ELR (cell line): ENCODE data around the gene IRAK1.
A peak's percentile ranks its signal among the peaks of the same experiment; 100 is the strongest.
"Not testable (repeated sequence)": the region's sequence is repeated elsewhere in the genome, so short reads cannot be mapped to it uniquely, and the experiment has no call there.

ENCODE experiments used
- DNase-seq: peaks from one replicate; pipeline ENCODE4 v3.0.0-alpha.2; 2015; ENCODE audit warnings: low read depth

IRAK1 gene

DNA sequence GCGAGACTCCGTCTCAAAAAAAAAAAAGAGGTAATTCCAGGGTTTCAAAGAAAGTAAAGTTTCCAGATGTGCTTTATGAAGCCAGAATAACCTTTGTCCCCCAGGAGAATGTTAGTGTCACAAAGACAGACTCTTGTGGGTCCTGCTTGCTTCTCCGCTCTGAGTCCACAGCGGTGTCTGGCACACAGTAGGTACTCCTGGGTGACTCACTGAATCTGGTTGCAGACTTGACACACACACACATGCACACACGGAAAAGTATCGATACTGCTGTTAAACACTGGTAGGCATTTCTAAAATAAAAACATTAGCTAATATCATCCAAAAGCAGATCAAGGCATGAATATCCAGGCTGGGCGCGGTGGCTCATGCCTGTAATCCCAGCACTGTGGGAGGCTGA lies 24.2 kb downstream of the IRAK1 start:
- DNase-seq, result no peak

DNA sequence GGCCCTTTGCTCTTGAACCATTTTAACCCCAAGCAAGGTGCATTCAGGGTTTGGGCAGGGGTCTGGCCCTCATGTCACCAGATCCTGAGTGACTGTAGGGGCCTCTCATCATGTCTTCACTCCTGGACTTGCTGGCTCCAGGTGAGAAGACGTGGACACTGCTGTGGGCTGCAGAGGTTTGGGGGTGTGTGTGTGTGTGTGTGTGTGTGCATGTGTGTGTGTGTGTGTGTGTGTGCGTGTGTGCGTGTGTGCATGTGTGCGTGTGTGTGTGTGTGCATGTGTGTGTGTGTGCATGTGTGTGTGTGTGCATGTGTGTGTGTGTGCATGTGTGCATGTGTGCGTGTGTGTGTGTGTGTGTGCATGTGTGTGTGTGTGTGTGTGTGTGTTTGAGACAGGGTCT lies 25.3 kb downstream of the IRAK1 start:
- DNase-seq, result not testable (repeated sequence)

DNA sequence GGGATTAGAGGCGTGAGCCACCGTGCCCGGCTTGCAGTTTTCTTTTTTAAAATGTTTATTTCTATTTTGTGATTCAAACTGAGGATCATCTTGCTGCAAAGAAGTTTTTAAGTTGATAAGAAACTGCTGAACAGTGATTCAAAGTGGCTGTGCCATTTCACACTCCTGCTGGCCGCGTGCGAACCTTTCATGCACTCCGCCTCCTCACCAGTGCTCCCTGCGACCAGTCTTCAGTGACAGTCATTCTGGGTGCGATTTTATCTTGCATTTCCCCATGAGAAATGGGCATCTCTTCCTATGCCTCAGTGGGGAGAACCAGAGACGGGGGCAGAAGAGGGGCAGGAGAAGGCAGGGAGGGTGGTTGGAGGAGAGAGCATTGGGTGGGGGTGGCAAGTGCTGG lies 25.7 kb downstream of the IRAK1 start:
- no peak for DNase-seq

DNA sequence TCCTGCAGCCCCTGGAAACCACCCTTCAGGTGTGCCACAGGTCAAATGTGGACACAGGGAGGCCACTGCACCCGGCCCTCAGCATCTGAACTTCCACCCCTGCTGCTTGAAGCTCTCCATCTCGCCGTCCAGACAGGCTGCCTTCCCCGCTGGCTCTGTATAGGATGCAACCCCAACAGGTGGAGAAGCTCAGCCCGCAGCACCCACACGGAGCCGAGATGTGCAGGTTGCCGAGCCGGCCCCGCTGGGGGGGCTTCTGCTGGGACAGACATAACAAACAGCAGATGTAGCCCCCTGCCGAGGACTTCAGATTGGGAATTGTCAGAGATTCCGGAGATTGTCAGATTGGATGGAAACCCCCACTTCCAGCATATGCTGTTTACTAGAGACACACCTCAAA lies 26.6 kb downstream of the IRAK1 start:
- DNase-seq, result no peak

DNA sequence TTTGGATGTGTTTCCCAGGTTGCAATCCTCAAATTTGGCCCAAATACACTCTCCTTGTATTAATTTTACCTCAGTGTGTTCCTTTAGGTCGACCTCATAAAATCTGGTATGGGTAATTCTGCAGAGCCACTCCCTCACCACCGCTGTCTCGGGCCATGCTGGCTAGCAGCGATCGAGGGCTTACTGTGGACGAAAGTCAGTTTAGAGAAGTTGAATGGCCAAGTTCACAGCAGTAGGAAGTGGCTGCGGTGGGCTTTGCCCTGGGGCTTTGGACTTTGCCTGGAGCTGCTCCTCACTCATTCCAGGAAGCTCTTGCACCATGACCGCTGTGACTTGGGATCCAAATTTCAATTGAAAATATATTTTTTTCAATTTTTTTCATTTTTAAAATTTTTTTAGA lies 27.5 kb downstream of the IRAK1 start:
- DNase-seq, result no peak

DNA sequence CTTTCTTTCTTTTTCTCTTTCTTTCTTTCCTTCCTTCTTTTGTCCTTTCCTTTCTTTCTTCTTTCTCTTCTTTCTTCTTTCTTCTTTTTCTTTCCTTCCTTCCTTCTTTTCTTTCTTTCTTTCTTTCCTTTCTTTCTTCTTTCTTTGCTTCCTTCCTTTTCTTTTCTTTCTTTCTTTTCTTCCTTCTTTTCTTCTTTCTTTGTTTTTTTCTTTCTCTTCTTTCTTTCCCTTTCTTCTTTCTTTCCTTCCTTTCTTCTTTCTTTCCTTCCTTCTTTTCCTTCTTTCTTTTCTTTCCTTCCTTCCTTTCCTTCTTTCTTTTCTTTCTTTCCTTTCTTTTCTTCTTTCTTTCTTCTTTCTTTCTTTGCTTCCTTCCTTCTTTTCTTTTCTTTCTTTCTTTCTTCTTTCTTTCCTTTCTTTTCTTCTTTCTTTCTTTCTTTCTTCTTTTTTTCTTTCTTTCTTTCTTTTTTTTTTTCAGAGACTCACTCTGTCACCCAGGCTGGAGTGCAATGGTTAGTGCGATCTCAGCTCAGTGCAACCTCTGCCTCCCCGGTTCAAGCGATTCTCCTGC lies 28.6 kb downstream of the IRAK1 start:
- no peak for DNase-seq

DNA sequence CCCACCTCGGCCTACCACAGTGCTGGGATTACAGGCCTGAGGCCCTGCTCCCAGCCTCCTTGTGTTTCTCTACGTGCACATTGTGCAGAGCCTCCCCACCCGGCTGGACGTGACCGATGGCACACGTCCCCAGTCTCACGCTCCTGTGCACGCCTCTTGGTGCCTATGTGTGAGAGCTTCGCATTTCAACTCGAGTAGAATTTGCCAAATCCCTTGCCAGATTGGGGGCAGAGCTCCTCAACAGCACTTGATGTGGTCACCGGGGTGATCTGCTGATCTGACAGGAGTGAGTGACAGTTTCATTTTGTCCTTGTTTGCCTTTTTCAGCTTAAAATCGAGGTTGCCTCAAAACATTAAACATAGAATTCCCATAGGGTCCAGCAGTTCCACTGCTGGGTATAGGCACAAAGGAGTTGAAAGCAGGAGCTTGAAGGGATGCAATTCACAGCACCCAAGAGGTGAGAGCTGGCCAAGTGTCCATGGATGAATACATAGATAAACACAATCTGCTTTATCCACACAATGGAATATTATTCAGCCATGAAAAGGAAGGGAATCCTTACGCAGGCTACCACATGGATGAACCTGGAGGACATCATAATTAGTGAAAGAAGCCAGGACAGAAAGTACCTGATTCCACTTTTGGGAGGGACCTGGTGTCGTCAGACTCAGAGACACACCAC lies 29.6 kb downstream of the IRAK1 start:
- DNase-seq, result no peak

DNA sequence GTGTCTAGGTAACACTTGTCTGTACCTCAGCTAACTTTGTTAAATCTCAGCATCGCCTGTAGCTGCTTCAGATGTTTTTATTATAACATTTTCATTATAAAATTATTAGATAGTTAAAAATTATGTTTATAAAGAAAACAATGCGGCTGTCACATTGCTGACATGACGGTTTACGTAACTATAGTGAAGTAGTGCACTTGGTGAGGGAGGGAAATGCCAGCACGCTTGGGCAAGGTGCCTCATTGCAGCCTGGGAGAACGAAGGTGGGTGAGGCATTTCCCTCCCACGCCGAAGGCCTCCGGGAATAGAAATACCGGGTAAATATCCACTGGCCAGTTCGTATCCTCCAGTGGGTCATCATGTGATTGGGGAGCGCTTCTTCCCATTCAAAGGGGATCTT lies 31.2 kb downstream of the IRAK1 start:
- no peak for DNase-seq

DNA sequence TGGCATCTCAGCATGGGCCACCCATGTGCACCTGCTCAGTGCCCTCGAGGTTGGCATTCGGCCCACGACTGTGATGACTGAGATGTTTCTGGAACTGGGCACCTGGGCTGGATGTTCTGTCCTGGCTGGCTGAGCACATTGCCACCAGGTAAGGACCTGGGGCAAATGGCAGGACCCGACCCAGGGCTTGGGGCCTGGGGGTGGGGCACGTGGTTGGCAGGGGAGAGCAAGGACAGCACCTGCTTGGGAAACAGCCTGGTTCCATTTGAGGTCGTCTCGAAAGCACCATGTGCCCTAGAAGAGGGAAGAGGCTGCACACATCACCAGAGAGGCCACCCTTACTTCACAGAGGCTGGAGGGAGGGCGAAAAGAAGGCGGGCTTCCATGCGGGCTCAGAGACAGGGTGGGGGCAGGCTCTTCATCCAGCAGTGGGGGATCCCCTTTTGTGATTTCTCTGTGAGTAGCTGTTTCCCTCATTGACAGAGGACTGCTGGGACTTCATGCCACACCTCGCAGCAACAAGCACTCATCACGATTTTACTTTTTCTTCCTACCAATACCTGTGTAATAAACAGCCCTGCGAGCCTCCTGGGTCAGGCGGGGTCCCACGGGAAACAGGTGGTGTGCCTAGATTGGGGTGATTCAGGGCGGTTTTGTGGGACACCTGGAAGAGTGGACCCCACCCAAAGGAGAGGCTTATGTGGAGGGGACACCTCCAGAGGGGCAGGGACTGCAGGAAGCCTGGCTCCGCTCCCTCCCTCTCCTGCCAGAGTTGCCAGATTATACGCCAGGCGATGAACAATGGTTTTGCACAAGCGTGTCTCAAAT lies 35.1 kb downstream of the IRAK1 start:
- DNase-seq, result no peak

DNA sequence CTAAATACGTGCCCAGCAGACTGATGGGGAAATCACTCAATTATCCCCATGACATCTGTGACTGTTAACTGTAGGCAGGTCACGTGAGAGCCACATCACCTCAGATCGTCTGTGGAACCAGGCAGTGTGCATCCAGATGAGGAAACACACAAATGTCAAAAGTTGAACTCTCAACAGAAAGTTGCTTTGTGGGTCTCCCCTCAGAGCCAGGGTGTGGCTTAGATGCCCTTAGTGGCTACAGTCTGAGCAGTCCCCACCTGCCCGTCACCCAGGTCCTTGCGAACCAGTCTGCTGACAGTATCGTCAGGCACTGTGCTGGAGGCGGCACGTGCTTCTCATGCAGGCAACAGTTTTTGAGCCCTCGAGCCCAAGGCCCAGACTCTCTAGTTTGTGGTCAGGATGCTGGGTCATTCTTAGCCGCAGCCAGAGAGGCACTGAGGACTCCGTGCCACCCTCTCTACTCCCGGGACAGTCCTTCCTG lies 36.3 kb downstream of the IRAK1 start:
- DNase-seq, result no peak

DNA sequence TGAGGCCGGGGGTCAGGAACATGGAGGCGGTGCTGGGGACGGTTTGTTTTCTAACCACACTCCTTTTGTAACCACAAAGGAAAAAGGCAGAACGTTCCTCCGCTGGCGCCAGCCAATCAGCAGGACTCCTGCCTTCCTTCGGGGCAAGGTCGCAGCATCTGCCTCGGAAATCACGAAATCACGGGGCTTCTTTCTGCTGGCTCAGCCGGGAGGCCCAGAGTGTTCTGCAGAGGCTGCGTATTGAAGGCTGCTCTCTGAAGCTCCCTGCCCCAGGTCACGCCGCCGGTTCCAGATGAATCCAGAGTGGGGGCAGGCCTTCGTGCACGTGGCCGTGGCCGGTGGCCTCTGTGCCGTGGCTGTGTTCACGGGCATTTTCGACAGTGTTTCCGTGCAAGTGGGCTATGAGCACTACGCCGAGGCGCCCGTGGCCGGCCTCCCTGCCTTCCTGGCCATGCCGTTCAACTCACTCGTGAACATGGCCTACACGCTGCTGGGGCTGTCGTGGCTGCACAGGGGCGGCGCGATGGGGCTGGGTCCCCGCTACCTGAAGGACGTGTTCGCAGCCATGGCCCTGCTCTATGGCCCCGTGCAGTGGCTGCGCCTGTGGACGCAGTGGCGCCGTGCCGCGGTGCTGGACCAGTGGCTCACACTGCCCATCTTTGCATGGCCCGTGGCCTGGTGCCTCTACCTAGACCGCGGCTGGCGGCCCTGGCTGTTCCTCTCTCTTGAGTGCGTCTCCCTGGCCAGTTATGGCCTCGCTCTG lies 37.8 kb downstream of the IRAK1 start:
- no peak for DNase-seq

DNA sequence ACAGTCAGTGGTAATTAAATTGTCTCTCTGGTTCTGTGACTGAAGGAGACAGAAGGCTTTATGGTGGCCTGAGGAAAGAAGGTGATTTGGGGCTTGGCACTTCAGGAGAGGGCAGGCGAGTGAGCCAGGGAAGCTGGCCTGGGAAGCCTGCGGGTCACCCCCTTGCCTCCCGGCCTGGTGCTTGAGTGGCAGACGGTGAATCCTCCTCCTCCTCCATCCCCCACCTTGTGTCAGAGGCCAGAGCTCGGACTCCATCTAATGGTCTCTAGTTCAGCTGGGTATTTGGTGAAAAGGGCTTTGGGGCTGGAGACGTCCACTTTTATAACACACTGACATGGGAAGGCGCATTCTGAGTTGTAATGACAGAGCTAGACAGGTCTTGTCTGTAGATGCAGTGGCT lies 38.5 kb downstream of the IRAK1 start:
- DNase-seq, result no peak

DNA sequence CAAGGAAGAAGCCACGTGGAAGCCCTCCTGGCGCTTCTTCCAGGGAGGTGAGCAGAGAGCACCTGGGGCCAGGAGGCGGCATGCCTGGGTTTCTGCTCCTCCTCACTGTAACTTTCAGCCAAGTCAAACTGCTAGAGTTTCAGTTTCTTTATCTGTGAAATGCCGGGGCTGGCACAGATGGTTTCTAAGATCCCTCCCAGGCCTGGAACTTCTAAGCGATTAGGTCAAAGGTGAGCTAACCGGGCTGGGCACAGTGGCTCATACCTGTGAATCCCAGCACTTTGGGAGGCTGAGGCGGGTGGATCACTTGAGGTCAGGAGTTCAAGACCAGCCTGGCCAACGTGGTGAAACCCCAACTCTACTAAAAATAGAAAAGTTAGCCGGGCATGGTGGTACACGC lies 39.3 kb downstream of the IRAK1 start:
- DNase-seq, result not testable (repeated sequence)

DNA sequence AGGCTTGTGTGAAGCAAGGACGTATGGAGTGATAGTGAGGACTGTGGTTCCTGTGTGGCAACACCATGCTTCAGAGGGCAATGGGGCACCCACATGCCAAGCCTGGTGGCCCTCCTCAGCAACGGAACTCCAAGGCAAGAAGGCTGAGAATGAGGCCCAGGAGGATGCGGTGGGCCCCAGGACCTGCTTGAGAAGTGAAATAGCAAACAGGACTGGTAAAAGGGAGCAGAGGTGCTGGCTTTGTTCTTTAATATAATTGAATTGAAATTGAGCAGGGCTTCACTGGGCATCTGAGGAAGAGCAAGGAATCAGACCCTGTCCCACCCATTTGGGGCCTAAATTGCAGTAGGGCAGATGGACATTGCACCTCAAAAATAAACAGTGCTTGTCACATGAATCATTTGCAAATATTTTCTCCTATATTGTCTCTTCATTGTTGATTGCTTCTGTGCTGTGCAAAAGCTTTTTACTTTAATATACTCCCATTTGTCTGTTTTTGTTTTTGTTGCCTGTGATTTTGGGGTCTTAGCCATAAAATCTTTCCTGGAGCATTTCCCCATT lies 44.9 kb downstream of the IRAK1 start:
- no peak for DNase-seq

DNA sequence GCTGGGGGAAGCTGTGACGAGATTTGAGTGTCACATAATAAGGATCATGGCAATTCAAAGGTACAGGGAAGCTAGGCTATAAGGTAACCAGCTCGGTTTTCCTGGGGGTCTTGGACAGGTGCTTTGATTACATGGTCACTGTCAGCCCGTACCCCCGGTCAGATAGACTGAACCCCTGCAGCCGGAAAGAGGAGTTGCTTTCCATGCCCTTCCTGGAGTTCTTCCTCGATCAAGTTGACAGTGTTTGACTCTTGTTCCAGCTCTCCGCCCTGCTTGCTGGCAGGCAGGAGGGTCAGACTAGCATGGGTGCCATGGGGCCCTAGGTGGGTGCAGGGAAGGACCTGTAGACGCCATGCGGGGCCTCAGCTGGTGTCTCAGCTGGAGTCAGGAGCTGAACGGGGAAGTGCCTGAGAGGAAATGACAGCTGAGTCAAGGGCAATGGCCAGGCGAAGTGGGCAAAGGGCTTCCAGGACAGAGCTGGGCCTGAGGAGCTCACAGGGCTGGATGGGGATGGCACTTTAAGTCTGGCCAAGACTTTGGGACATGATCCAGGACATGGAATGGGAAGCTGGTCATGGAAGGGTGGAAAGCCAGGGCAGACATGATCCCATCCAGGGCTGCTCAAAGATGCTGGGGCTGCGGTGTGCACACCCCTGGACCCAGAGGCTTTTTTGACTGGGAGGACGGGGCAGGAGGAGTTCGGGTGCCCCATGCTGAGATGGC lies 45.5 kb downstream of the IRAK1 start:
- DNase-seq, result no peak

DNA sequence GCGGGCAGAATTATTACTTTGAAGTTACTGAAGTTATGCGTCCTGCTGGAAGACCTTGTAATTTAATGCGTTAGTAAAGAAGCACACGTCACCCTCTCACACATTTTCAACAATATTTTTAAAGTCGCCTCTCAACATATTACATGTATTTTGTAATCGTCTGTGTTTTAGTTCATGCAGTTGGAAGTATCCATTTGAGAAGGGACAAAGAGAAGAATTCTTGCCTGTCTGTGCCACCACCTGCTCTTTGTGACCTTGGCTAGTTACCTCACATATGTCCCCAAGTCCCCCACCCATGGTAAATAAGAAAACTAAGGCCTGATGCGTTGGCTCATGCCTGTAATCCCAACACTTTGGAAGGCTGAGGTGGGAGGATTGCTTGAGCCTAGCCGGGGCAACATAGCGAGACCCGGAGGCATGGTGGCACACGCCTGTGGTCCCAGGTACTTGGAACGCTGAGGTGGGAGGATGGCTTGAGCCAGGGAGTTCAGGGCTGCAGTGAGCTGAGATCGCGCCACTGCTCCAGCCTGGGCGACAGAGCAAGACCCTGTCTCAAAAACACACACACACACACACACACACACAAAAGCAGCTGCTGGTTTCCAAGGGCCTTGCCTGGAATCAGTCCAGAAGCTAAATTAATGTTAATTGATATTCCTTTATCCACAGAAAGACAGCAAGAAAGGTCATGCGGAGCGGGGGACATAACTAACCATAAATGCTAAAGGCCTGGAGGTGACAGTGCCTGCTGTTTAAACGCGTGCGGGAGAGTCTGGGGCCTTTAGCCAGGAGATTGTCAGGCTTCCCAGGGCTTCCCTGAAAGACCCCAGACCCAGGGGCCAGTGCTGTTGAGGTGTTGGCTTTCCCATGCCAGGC lies 46.3 kb downstream of the IRAK1 start:
- DNase-seq, result no peak

DNA sequence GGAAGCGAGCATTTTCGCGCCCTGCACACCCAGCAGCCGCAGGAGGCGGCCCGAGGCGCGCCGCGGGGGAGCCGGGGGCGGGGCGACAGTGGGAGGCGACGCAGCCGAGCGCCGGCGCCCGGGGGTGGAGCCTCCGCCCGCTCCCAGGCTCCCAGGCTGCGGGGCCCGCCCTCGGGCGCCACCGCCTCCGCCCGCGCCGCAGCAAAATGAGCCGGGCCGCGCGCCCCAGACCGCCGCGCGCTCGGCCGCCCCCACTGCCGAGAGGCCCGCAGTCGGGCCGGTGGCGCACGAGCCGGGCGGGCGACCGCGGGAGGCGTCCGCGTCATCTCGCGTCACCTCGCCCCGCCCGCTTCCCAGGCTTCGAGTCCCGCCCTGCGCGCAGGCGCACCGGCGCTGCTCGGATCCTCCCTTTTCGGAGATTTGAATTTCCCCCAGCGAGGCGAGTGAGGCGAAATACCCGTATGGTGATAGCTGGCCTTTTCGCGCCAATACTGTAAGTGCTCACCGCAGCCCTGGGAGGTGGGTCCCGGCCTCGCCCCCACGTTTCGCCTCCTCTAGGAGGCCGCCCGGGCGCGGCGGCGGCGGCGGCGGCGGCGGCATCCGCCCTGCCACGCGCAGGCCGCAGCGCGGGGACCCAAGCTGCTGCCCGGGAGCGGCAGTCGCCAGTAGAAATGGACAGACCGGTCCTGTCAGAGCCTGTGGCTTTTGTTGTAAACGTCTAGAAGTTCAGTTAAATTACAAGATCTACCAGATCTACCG lies 47.2 kb downstream of the IRAK1 start, which contains the start of gene TMEM187:
Gene TMEM187 (plus strand): TSS at position 387 of the 759 bp plus-strand sequence. CDS start 9,309 bp downstream, outside the sequence.
- peak; percentile 93 for DNase-seq

DNA sequence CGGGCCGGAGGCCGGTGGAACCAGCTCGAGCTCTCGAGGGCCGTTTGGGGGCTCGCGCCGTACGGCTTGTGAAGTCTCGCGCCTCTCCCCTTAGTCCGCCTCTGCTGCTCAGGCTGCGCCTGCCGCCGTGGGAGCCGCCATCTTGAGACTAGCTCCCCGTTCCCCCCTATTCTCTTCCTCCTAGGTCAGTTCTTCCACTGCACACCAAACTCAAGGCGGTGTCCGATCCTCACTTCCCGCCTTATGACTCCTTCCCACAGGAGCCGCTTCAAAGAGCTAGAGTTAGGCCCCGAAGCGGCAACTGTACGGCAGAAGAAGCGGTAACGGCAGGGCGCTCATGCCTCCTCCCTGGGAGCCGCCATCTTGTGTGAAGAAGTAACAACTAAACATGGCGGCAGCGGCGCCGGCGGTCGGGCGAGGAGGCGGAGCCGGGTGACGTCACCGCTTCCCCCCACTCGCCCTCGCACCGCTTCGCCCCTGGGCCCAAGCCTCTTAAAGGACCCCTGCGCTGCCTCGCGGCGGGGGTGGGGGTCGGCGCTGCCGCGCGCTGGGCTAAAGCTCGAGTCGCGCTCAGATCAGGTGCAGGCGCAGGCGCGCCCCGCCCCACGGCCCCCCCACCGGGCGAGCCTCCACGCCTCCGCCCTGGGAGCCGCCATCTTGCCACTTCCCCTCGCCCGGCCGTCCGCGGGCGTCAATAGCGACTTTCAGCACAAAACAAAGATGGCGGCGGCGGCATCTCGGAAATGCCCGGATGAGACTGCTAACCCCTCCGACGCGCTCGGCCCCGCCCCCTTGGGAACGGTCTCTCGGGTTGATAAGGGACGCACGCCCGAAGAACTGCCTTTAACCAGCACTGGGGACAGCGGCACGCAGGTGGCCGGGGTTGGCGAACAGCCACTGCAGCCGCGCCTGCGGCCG lies 48.0 kb downstream of the IRAK1 start, which contains the start of gene HCFC1:
Gene HCFC1 (minus strand): TSS at position 369 of the 918 bp plus-strand sequence. CDS start 978 bp downstream, outside the sequence.
- DNase-seq, result peak; percentile 89
